SW 1271 (cell line): ENCODE measurements around the gene MAG.

Experiments used
- DNase-seq, 2 experiments: peaks; one replicate each; lab custom pipeline; 2025; lab: John Stamatoyannopoulos, UW

MAG gene

GRCh38 chr19:35362261-35363000 lies 70.5 kb downstream of the MAG start:
- DNase-seq, result no peak

DNA sequence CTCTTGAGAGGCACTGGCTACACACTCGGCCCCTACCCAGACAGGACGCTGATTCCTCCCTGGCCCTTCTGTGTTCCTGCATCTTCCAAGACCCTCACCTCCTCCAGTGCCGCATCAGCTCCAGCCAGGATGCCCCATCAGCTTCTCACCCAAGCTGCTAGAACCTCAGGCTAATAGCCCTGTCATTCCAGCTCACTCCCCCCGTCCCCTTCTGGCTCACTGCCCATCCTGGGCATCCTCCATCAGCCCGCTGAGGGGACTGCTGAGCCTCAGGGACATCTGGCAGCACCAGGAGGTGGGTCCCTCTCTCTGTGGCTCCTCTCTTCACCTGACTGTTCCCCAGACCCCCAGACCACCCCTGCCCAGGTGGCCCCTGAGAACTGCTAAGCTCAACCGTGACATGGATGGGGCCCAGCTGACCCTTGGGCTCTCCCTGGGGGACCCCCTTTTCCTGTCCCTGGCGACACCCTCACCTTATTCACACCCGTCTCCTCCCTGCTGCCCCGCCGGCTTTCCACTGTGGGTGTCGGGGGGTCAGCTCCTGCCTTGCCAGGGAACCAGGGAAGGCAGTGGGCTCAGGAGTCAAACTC lies 71.1 kb downstream of the MAG start:
- DNase-seq, result no peak
